Hepatocyte (in vitro differentiated cells): ENCODE data around the gene DOCK3. TPM values are rescaled to one million over a fixed set of nuclear protein-coding genes. Genes with fewer than 3 reads are reported as not detected.

Experiments
- DNase-seq: peaks from one replicate; pipeline ENCODE4 v3.0.0-alpha.2; 2016; ENCODE audit warnings: low spot score
- H2AFZ ChIP-seq: fragments of 200-600 bp; sonication (generic); 2 replicates; pipeline ENCODE4 v1.6.0; 2016; ENCODE audit warnings: antibody characterized with exemption, mild to moderate bottlenecking
- H3K27ac ChIP-seq: fragments of 200-600 bp; sonication (generic); 2 replicates; pipeline ENCODE4 v1.5.1; 2016; ENCODE audit warnings: mild to moderate bottlenecking
- H3K27me3 ChIP-seq: fragments of 200-600 bp; sonication (generic); 2 replicates; pipeline ENCODE4 v1.6.1; 2016
- H3K36me3 ChIP-seq: fragments of 200-600 bp; sonication (generic); replicated peaks from 2 replicates; pipeline ENCODE4 v1.5.1; 2016; ENCODE audit warnings: low read depth; ENCODE audit not compliant: insufficient read depth
- H3K4me1 ChIP-seq: fragments of 200-600 bp; sonication (generic); 2 replicates; pipeline ENCODE4 v1.5.1; 2016; ENCODE audit warnings: mild to moderate bottlenecking, moderate library complexity; ENCODE audit not compliant: insufficient read depth
- H3K4me2 ChIP-seq: fragments of 200-600 bp; sonication (generic); 2 replicates; pipeline ENCODE4 v1.6.0; 2016
- H3K4me3 ChIP-seq: fragments of 200-600 bp; sonication (generic); 2 replicates; pipeline ENCODE4 v1.5.1; 2016; ENCODE audit warnings: mild to moderate bottlenecking
- H3K79me2 ChIP-seq: fragments of 200-600 bp; sonication (generic); 2 replicates; pipeline ENCODE4 v1.6.0; 2017; ENCODE audit warnings: mild to moderate bottlenecking
- H3K9me2 ChIP-seq: fragments of 200-600 bp; sonication (generic); replicated peaks from 2 replicates; pipeline ENCODE4 v1.6.0; 2017; ENCODE audit warnings: mild to moderate bottlenecking; ENCODE audit not compliant: insufficient read depth
- H3K9me3 ChIP-seq: fragments of 200-600 bp; sonication (generic); 2 replicates; pipeline ENCODE4 v1.5.1; 2016; ENCODE audit warnings: low read depth, mild to moderate bottlenecking
- H4K20me1 ChIP-seq: fragments of 200-600 bp; sonication (generic); 2 replicates; pipeline ENCODE4 v1.6.0; 2016; ENCODE audit warnings: mild to moderate bottlenecking; ENCODE audit not compliant: insufficient read depth, poor library complexity, severe bottlenecking
- EZH2 ChIP-seq: fragments of 200-600 bp; sonication (generic); IDR thresholded peaks from 2 replicates; pipeline ENCODE4 v1.6.1; 2016; ENCODE audit warnings: antibody characterized with exemption, mild to moderate bottlenecking, borderline replicate concordance
- EZH2phosphoT487 ChIP-seq: fragments of 200-600 bp; sonication (generic); IDR thresholded peaks from one replicate; pipeline ENCODE4 v1.6.1; 2018; ENCODE audit warnings: antibody characterized with exemption, mild to moderate bottlenecking, low read depth, moderate library complexity; ENCODE audit not compliant: unreplicated experiment, severe bottlenecking
- WGBS: methylation state at CpG from one replicate; pipeline ENCODE4 v1.1.6; 2016; ENCODE audit warnings: low lambda C conversion rate; ENCODE audit errors: missing lambda C conversion rate; 5-methylcytosine and 5-hydroxymethylcytosine counted together
- polyA plus RNA-seq: library from polyadenylated mRNA; unstranded; fragments of >200 nt; fragmentation: Nextera tagmentation; extraction: Ambion mirVana; gene quantifications from 2 replicates; pipeline ENCODE4 v1.2.1, GENCODE V29; 2016
- total RNA-seq: library from RNA; depleted of rRNA; stranded (reverse); fragments of >200 nt; gene quantifications from 2 replicates; pipeline ENCODE4 v1.2.3, GENCODE V29; 2014
- TF ChIP-seq, protein P1 (sequence below): fragments of 200-600 bp; sonication (generic); IDR thresholded peaks from 2 replicates; pipeline ENCODE4 v1.5.1; 2016; ENCODE audit warnings: antibody characterized with exemption, mild to moderate bottlenecking; ENCODE audit not compliant: poor library complexity

Gene DOCK3
- total and polyA plus RNA-seq, 2 experiments from 2014 or later: 0.77 to 1.6 TPM

DNA sequence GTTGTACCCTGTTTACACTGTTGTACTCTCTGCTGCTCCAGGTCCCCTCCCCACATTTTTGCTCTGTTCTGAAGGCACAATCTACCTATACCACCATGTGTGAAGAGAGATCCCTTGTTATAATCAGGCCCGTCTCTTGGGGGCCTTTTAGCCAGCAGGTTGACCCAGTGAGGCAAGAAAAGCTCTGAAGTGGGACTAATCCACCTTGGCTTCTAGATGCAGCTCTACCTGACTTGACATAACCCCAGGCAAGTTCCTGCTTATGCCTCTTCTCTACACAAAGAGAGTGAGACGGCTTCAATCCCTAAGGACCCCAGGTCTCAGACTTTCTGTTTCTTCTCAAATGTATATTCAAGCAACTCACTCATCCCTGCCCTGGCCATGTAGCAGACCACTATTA is 653.5 kb downstream of the DOCK3 start:
- Histone ChIP-seq H3K9me3 (no peaks in the 10 kb centered on the region), H3K27ac (no peak overlapping the region), H2AFZ (no peak overlapping the region), H3K4me3 (no peak overlapping the region), H4K20me1 (no peaks in the 10 kb centered on the region), H3K9me2 (no peaks in the 10 kb centered on the region), H3K27me3 (no peaks in the 10 kb centered on the region), H3K79me2 (no peaks in the 10 kb centered on the region), H3K36me3 (no peaks in the 10 kb centered on the region), H3K4me1 (no peaks in the 10 kb centered on the region), H3K4me2 (no peak overlapping the region)
- TF ChIP-seq EZH2: no peak
- TF ChIP-seq, protein P1, sequence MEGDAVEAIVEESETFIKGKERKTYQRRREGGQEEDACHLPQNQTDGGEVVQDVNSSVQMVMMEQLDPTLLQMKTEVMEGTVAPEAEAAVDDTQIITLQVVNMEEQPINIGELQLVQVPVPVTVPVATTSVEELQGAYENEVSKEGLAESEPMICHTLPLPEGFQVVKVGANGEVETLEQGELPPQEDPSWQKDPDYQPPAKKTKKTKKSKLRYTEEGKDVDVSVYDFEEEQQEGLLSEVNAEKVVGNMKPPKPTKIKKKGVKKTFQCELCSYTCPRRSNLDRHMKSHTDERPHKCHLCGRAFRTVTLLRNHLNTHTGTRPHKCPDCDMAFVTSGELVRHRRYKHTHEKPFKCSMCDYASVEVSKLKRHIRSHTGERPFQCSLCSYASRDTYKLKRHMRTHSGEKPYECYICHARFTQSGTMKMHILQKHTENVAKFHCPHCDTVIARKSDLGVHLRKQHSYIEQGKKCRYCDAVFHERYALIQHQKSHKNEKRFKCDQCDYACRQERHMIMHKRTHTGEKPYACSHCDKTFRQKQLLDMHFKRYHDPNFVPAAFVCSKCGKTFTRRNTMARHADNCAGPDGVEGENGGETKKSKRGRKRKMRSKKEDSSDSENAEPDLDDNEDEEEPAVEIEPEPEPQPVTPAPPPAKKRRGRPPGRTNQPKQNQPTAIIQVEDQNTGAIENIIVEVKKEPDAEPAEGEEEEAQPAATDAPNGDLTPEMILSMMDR: no peak
- WGBS: 71% methylated on average over 2 of the region's 2 CpGs
- no peak for DNase-seq

DNA sequence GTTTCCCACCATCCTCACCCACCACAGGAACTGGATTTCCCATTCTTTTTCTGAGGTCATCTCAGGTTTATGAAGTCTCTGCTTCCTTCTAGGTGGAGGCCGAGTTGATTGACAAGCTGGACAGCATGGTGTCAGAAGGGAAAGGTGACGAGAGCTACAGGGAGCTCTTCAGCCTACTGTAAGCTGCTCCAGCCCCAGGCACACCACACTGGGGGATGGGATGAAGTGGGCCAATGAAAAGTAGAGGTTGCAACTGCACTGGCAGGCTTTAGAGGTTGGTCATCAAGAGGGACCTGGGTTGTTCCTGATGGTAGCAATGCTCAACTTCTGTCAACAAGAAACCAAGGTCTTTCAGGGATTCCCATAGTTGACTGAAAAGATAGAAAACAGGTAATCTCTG is 655.3 kb downstream of the DOCK3 start:
- WGBS: 88% methylated on average over 2 of the region's 2 CpGs

DNA sequence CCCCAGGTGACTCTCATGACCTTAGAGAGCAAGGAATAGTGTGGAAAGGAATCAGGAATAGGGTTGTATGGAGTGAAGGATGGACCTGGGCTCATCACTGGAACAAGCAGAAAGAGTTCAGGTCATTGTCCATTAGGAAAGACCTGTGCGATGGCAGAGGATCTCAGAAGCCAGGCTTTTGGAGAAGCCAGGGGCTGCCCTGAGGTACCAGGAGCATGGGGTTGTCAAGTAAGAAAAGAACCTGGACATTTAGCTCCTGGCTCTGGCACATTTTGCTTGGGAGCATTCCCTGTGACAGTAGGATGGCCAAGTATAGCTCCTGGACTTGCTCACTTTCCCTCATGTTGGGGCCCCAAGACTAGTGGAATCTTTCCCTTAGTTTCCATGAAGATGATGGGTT is 657.4 kb downstream of the DOCK3 start:
- H3K27me3 ChIP-seq: no peaks in the 10 kb centered on the region
- H3K4me2 ChIP-seq: no peak overlapping the region
- no peaks in the 10 kb centered on the region for H3K36me3 ChIP-seq
- WGBS: 100% methylated on average over 1 of the region's 1 CpG
- no peak overlapping the region for H3K27ac ChIP-seq
- H3K79me2 ChIP-seq: no peaks in the 10 kb centered on the region
- H3K9me2 ChIP-seq: no peaks in the 10 kb centered on the region
- H2AFZ ChIP-seq: no peak overlapping the region
- H3K9me3 ChIP-seq: no peaks in the 10 kb centered on the region
- H3K4me1 ChIP-seq: no peaks in the 10 kb centered on the region
- DNase-seq: no peak
- H4K20me1 ChIP-seq: no peaks in the 10 kb centered on the region
- H3K4me3 ChIP-seq: no peak overlapping the region
- TF ChIP-seq EZH2phosphoT487 (no peak), EZH2 (no peak)
- TF ChIP-seq, protein P1: no peak

More for the DNA sequence above, 655.3 kb downstream of the DOCK3 start:
- H3K4me1 ChIP-seq: no peaks in the 10 kb centered on the region
- no peak overlapping the region for H2AFZ ChIP-seq
- no peaks in the 10 kb centered on the region for H3K79me2 ChIP-seq
- no peak overlapping the region for H3K4me2 ChIP-seq
- H3K9me2 ChIP-seq: no peaks in the 10 kb centered on the region
- H3K9me3 ChIP-seq: no peaks in the 10 kb centered on the region
- DNase-seq: no peak
- H3K27ac ChIP-seq: no peak overlapping the region
- H3K27me3 ChIP-seq: no peaks in the 10 kb centered on the region
- no peak overlapping the region for H3K4me3 ChIP-seq
- TF ChIP-seq, protein P1: no peak
- TF ChIP-seq EZH2 (no peak), EZH2phosphoT487 (no peak)
- no peaks in the 10 kb centered on the region for H3K36me3 ChIP-seq
- H4K20me1 ChIP-seq: no peaks in the 10 kb centered on the region

DNA sequence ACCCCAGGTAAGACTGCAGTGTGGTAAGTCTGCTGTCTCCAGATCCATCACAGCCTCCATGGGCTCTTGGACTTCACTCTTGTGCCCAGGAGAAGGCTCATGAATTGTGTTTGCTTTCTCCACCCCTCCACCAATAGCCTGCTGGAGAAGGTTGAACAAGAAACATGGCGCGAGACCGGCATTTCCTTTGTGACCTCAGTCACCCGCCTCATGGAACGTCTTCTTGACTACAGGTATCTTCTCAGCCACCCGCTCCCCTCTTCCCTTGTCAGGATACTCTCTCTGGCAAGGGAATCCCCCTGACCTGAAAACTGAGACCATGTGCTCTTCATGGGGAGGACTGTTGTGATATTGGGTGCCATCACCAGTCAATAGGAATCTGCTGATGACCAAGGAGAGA is 658.3 kb downstream of the DOCK3 start:
- 98% methylated on average over 6 of the region's 6 CpGs for WGBS
- no peak overlapping the region for H2AFZ ChIP-seq
- no peaks in the 10 kb centered on the region for H4K20me1 ChIP-seq
- H3K9me3 ChIP-seq: no peaks in the 10 kb centered on the region
- H3K79me2 ChIP-seq: no peaks in the 10 kb centered on the region
- H3K9me2 ChIP-seq: no peaks in the 10 kb centered on the region
- DNase-seq: no peak
- H3K4me3 ChIP-seq: no peak overlapping the region
- H3K27me3 ChIP-seq: no peaks in the 10 kb centered on the region
- TF ChIP-seq EZH2phosphoT487 (no peak), EZH2 (no peak)
- TF ChIP-seq, protein P1: no peak
- H3K4me1 ChIP-seq: no peaks in the 10 kb centered on the region
- H3K27ac ChIP-seq: no peak overlapping the region
- no peak overlapping the region for H3K4me2 ChIP-seq
- no peaks in the 10 kb centered on the region for H3K36me3 ChIP-seq
